Activated CD8-positive, alpha-beta memory T cell treated with anti-CD3 and anti-CD28 coated beads, Interleukin-2, amount 50 U/mL, for 24 hours (primary cell): ENCODE results near the gene ANKRA2.
A peak's percentile ranks its signal among the peaks of the same experiment; 100 is the strongest.
"Not testable (repeated sequence)": the region's sequence is repeated elsewhere in the genome, so short reads cannot be mapped to it uniquely, and the experiment has no call there.

ENCODE experiments used
- DNase-seq: peaks from one replicate; pipeline ENCODE4 v3.0.0-alpha.2; 2020; ENCODE audit errors: extremely low read depth

The ANKRA2 gene

GRCh38 chr5:73550016-73550415, 15.4 kb downstream of the ANKRA2 start:
- no peak for DNase-seq

GRCh38 chr5:73545403-73545779, 20.0 kb downstream of the ANKRA2 start:
- no peak for DNase-seq

- DNase-seq = no peak
Observed at GRCh38 chr5:73544429-73545402, 20.7 kb downstream of the ANKRA2 start.

GRCh38 chr5:73542020-73542419, 23.4 kb downstream of the ANKRA2 start:
- DNase-seq = no peak

- no peak for DNase-seq
Observed at GRCh38 chr5:73540192-73540591, 25.2 kb downstream of the ANKRA2 start.

GRCh38 chr5:73539730-73540129, 25.7 kb downstream of the ANKRA2 start:
- no peak for DNase-seq

- no peak for DNase-seq
Observed at GRCh38 chr5:73534971-73535370, 30.5 kb downstream of the ANKRA2 start.

- DNase-seq = no peak
Observed at GRCh38 chr5:73534011-73534644, 31.3 kb downstream of the ANKRA2 start.

- DNase-seq = no peak
Observed at GRCh38 chr5:73532195-73532594, 33.2 kb downstream of the ANKRA2 start.

- DNase-seq = no peak
Observed at GRCh38 chr5:73531356-73531755, 34.1 kb downstream of the ANKRA2 start.

- no peak for DNase-seq
Observed at GRCh38 chr5:73529081-73529480, 36.4 kb downstream of the ANKRA2 start.

- DNase-seq = no peak
Observed at GRCh38 chr5:73528248-73528647, 37.2 kb downstream of the ANKRA2 start.

- DNase-seq = no peak
Observed at GRCh38 chr5:73525606-73526203, 39.7 kb downstream of the ANKRA2 start.

GRCh38 chr5:73523861-73524260, 41.6 kb downstream of the ANKRA2 start:
- DNase-seq = no peak

GRCh38 chr5:73522989-73523388, 42.5 kb downstream of the ANKRA2 start:
- DNase-seq = no peak

- DNase-seq = peak; percentile 45
Observed at GRCh38 chr5:73519531-73520283, 45.7 kb downstream of the ANKRA2 start.

GRCh38 chr5:73515232-73515631, 50.2 kb downstream of the ANKRA2 start:
- DNase-seq = no peak

GRCh38 chr5:73514418-73514817, 51.0 kb downstream of the ANKRA2 start:
- DNase-seq = no peak

GRCh38 chr5:73513996-73514395, 51.4 kb downstream of the ANKRA2 start:
- no peak for DNase-seq

GRCh38 chr5:73508521-73508920, 56.9 kb downstream of the ANKRA2 start:
- not testable (repeated sequence) for DNase-seq

GRCh38 chr5:73507062-73507461, 58.4 kb downstream of the ANKRA2 start:
- no peak for DNase-seq

GRCh38 chr5:73506459-73506955, 58.9 kb downstream of the ANKRA2 start:
- DNase-seq = no peak
